GM10266 (cell line): ENCODE results near the gene AGBL4.

ENCODE experiments used
- DNase-seq: peaks from one replicate; pipeline ENCODE4 v3.0.0; 2012; ENCODE audit errors: extremely low spot score
- TF ChIP-seq, protein P1 (sequence below): IDR thresholded peaks from 2 replicates; pipeline ENCODE4 v1.5.1; 2012; ENCODE audit warnings: mild to moderate bottlenecking, low read depth; ENCODE audit not compliant: control insufficient read depth, insufficient read depth; ENCODE audit errors: missing control alignments

Gene AGBL4

GRCh38 chr1:48776393-48777218 lies 1247.1 kb downstream of the AGBL4 start, which contains the start of gene BEND5:
TSS of gene BEND5 (minus strand) at chr1:48776891. CDS start at chr1:48776831, 60 bp downstream.
- peak; percentile 22 for DNase-seq
- TF ChIP-seq, protein P1, sequence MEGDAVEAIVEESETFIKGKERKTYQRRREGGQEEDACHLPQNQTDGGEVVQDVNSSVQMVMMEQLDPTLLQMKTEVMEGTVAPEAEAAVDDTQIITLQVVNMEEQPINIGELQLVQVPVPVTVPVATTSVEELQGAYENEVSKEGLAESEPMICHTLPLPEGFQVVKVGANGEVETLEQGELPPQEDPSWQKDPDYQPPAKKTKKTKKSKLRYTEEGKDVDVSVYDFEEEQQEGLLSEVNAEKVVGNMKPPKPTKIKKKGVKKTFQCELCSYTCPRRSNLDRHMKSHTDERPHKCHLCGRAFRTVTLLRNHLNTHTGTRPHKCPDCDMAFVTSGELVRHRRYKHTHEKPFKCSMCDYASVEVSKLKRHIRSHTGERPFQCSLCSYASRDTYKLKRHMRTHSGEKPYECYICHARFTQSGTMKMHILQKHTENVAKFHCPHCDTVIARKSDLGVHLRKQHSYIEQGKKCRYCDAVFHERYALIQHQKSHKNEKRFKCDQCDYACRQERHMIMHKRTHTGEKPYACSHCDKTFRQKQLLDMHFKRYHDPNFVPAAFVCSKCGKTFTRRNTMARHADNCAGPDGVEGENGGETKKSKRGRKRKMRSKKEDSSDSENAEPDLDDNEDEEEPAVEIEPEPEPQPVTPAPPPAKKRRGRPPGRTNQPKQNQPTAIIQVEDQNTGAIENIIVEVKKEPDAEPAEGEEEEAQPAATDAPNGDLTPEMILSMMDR = no peak

DNA sequence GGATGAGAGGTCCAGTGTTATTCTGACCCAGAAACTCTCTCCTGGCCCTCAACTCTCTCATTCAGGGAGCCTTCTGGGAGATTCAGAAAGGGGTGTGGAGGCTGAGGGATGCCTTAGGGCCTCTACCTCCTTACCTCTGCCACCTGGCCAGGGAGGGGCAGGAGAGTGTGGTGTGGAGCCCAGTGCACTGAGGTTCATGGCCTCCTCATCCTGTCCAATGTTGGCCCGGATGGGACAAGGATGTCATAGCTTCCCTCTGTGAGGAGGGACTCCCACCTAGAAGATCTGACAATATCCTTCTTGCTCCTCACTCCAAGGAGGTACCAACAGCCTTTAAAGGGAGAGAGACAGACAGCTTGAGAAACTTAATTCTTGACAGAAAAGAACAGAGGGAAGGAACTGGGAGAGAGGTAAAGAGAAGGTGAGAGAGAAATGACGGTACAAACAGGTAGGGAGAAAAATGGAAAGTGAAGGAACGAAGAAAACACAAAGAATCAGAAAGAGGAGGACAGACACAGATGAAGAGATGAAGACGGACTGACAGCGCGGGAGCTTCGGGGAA lies 1247.8 kb downstream of the AGBL4 start:
- no peak for DNase-seq
- TF ChIP-seq, protein P1 = no peak

GRCh38 chr1:48773133-48773532 lies 1250.6 kb downstream of the AGBL4 start:
- DNase-seq = no peak
- TF ChIP-seq, protein P1 = no peak

DNA sequence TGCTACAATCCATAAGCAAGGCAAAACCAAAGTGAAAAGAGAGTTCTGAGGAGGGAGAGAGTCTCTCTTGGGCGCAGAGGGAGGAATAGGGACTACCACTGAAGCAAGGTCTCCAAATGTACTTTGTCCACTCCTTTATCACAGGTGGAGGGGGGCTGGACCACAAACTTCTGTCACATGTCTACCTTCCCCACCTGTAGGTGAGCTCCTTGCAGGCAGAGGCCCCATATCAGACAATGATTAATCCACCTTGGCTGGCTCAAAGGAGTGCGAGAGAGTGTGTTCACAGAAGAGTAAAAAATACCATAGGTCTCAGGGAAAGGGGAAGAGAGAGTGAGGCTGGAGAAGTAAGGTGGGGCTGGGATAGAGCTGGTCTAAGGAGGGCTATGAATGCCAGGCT lies 1251.5 kb downstream of the AGBL4 start:
- DNase-seq = no peak
- TF ChIP-seq, protein P1 = no peak

- TF ChIP-seq, protein P1 = no peak
- no peak for DNase-seq
Observed at GRCh38 chr1:48771561-48771960, 1252.2 kb downstream of the AGBL4 start.

DNA sequence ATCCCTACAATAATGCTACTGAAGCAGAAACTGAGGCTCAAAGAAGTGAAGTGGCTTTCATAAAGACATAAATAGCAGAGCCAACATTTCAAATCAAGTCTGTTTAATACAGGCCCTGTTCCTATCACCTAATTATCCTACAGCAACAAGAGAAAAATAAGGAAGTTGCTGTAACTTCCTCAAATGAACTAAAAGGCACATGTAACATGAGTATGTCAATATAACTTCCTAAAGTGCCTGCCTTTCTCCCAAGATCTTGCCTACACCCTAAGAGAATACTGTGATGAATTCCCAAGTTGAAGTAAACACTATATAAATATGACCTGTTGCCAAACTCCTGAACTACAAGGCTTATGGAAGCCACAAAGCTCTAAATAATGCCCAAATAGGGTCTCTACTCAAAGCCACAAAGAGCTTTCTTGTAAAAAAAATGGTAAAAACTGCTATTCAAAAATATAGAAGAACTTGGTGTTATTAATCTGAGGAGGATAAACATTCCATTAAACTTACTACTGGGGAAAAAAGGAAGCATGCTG lies 1255.7 kb downstream of the AGBL4 start:
- TF ChIP-seq, protein P1 = no peak
- no peak for DNase-seq

- TF ChIP-seq, protein P1 = no peak
- no peak for DNase-seq
Observed at GRCh38 chr1:48765335-48765734, 1258.4 kb downstream of the AGBL4 start.
